HG03439 (cell line): ENCODE measurements around the gene HOXB6.

Experiments used
- ATAC-seq: cut with Tn5 transposase; IDR thresholded peaks from one replicate; pipeline ENCODE4 v1.9.1; 2021; ENCODE audit warnings: mild to moderate bottlenecking, moderate library complexity; ENCODE audit not compliant: unreplicated experiment

HOXB6 gene

DNA sequence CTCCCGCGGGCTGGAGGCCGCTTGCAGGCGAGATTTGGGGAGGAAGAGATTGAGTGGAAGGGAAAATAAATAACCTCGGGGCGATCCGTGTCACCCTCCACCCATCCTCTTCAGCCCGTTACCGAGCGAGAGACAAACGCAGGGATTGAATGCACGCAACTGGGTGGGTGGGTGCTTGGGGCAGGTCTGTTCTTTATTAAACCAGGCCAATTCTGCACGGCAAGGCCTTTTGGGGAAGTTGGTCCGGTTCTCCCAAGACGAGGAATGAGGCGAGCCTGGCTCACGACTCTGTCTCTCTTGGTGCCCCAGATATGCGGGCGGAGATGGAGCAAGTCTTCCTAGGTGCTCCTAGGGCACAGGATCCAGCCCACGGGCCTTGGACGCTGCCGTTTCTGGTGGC lies 6.4 kb upstream of the HOXB6 start:
- no peak for ATAC-seq

GRCh38 chr17:48610282-48611211 lies 5.8 kb upstream of the HOXB6 start, which contains the start of gene HOXB7:
HOXB7 (minus strand) TSS chr17:48611017; CDS start chr17:48610918, 99 bp downstream.
- no peak for ATAC-seq

DNA sequence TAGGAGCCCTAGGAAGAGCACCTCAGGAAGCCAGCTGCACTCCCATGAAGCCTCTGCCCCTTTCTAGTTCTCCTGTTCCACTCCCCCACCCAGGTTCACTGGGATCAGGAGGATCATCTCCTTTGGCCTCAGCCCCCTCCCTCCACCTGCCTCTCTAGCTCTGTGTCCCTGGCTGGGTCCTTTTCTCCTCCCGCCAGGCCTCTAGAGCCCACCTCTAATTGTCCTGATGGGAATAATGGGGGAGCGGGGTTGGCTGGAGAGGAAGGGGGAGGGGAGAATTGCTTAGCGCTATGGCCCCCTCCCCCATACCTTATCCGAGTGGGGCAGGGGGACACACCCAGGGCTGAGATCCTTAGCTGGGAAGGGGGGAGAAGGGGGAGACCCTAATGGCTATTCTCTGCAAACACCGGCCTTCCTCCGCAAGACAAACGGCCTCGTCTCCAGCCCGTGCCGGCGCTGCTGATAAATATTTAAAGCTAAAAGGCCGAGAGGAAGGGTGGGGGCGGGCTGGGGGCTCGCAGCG lies 5.0 kb upstream of the HOXB6 start:
- no peak for ATAC-seq

DNA sequence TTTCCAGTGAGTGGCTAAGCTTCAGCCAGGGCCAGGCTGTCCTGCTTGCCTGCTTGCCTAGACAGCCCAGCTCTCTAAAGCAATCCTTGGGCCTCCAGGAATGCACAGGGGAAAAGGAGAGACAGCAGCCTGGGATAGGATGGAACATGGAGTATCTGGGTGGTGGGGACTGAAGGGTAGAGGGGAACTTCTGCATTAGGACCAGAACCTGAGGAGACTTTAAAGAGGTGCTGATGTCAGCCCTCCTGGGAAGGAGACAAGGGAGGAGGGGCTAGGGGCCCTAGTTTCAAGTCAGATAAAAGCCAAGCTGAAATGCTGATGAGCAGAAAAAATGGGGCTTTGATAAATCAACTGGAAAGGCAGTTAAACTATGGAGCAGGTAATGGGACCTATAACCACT lies 4.2 kb upstream of the HOXB6 start:
- ATAC-seq: no peak

- ATAC-seq: no peak
These were observed 3.7 kb upstream of the HOXB6 start for GRCh38 chr17:48608494-48608834.

- ATAC-seq: no peak
These were observed 2.3 kb upstream of the HOXB6 start for GRCh38 chr17:48606892-48607614.

DNA sequence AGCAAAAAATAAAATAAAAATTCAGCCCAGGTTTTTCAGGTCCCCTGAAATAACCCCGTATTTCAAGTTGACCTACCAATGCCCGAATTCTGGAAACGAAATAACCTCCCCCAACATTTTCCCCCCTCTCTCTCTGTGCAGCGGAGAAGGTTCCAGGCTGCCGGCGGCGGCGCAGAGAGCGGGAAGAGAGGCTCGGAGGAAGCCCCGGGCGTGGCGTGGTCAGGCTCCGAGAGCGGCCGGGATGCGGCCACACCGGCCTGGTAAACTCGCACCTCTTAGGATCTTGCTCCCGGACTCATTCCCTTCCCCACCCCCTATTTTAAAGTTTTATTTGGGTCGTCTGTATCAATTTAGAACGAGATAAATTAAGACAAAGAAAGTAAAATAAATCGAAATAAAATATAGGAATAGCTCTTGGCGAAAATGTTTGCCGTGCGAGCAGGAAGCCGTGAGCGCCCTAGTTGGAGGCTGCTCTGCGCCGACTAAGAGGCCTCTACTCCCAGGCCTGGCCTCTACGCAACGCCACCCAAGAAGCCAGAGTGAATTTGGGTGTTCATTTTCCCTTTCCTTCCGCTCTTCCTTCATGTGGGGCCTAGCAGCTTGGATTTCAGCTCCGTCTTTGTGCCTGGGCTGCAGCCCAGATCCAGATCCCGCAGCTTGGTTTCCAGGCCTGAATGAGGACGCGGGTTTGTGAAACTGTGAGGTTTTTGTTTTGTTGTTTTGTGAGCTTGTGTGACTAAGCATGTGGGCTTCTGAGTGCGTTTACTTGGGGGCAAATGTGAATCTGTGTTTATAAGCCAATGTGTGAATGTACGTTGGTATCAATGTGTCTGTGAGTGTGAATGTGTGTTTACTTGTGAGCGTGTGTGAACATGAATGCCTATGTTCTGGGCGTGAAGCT lies 1.5 kb upstream of the HOXB6 start:
- ATAC-seq: no peak

GRCh38 chr17:48605409-48605919 lies 678 bp upstream of the HOXB6 start:
- no peak for ATAC-seq

DNA sequence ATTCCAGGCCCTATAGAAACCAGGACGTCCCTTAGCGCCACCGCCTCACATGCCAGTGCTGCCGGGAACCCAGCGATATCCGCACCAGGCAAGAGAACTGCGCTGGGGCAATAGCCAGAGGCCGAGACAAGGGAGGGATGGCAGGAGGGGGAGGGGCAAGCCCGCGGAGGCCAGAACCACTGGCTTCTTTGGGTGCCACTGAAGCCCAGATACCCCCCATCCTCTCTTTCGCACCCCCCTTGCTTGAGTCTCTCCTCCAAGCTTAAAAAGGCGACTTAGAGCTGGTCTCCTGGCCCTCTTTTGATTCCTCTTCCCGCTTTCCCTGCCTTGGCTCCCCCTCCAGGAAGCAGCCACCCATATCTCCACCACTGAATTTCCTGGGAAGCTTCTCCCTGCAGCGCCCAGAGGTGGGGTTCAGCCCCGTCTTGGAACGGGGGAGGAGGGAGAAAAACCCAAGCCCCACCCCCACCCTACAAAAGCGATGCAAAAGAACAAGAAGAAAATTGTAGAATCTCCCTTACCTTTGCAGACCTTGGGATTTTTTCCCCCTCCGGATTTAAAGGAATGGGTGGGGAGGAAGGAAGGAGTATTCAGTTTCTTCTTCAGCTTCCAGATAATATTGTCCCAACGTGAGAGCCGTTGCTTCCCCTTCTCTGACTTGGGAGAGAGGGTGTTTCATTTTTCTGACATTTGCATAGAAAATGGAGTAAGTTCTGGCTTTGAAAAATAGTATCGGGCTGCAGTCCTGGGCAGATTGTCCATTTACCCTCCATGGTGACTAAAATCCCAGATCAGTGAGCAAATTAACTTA lies 622 bp downstream of the HOXB6 start:
- no peak for ATAC-seq

GRCh38 chr17:48601539-48602425 lies 3.0 kb downstream of the HOXB6 start:
- no peak for ATAC-seq

DNA sequence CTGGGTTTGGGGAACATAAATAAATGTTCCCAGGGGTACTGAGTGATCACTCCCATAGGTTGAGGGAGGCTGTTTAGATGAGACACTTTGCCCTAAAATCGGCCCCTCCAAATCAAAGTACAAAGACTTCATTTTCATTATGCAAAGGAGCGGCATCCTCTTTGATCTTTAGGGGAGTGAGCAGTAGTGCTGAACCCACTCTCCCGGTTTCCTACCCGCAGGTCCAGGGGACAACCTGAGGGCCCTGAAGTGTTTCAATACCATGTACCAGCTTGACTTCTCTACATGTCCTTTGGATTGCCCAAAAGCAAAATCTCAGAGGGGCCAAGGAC lies 3.6 kb downstream of the HOXB6 start:
- ATAC-seq: no peak

DNA sequence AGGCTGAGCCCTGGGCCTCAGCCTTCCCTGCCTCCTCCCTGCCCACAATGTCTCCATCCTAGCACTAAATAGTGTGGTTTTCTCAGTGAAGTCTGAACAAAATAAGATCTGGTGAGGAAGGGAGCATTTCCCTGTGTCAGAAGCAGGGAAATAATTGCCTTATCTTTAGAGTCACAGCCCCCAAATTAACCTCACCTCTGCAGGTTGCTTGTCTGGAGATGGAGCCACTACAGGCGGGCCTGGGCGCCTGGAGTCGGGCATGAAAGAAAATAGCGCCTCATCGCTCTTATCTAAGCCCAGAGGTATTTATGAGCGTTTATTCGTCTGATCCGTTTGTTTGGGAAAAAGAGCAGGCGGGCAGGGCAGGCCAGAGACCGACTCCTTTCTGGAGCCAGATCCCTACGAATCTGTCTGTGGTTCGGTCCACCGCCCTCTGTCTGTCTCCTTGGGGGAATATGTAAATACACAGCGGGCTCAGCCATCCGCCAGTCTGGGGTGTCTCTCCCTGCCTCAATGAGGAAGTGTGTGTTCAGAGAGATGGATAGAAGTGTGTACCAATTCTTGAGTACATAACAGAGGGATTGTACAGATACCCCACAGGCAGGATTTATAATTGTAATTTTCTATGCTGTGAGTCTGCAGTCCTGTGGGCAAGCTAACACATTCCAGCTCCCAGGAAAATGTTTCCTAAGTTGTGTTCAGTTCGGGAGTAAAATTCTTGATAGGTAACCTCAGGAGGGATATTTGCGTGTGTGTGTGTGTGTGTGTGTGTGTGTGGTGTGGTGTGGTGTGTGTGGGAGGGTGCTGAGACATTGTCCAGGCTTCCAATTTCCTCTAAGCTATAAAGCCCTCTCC lies 4.3 kb downstream of the HOXB6 start:
- ATAC-seq: no peak

- no peak for ATAC-seq
These were observed 5.4 kb downstream of the HOXB6 start for GRCh38 chr17:48599354-48599753.

DNA sequence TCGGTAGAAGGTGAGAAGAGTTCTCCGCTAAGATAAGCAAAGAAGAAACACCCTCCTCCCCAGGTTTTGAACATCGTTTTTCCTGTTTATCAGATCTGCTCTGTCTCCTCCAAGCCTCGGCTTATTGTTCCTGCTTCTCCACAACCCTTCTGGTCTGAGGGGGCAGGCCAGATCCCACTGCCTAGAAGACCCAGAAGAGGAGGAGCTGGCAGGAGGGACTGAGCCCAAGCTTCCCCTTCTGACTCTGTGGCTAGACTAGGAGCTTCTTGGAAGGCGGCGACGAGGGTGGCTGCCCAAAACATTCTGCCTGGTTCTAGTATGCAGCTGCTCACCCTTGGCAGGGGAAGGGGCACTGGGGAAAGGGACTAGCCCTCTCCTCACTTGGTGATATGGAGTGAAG lies 6.0 kb downstream of the HOXB6 start:
- no peak for ATAC-seq

- no peak for ATAC-seq
These were observed 6.8 kb downstream of the HOXB6 start for GRCh38 chr17:48597778-48598631.

- no peak for ATAC-seq
These were observed 7.3 kb downstream of the HOXB6 start for GRCh38 chr17:48597528-48597777.

DNA sequence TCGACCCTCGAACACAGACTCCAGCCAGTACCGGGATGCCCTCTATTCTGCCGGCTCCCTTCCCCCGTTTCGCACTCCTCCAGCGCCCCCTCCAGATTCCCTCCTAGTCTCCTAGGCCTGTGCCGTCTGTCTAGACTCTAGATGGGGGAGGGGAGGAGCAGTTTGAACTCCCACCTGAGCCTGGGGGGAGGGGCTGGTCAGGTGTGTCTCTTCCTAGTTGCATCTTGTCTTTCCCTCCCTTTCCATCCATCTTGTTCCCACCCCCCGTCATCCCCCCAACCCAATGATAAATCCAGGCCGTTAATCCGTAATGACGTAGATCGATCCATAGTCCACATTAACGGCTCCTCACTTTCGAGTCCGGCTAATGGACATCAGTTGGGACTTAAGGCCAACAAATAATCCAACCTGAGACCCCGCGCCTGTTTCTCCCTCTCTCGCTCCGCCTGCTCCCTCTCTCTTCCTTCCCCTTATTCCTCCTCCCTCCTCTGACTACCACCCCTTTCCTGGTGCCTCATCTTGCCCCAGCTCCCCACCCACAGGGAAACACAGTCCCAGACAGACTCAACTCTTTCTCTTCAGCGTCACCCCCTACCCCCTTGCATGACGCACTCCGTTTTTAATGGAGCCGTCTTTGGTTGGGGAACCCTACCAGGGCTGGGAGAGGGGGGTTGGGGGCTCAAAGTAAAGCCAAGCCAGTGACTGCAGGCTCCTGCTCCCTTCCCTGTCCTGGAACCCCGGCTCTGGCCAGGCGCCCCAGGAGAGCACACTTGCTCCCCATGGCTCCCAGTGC lies 7.9 kb downstream of the HOXB6 start:
- ATAC-seq: no peak
